GM18951 (cell line): ENCODE data around the gene SPATA13.
"Not testable (repeated sequence)": the region's sequence is repeated elsewhere in the genome, so short reads cannot be mapped to it uniquely, and the experiment has no call there.

Experiments
- POLR2A ChIP-seq: IDR thresholded peaks from 4 replicates; pipeline ENCODE4 v1.6.1; 2011; ENCODE audit warnings: mild to moderate bottlenecking; ENCODE audit not compliant: insufficient read length, insufficient read depth; ENCODE audit errors: extremely low read depth
- in situ Hi-C: fragments of 300-500 bp; cut with MboI; formaldehyde crosslinking; loops from one replicate; pipeline ENCODE4 v1.12.0; 2022; ENCODE audit warnings: low sequenced_read_pairs, mixed read lengths, inconsistent platforms; ENCODE audit not compliant: unreplicated experiment

The SPATA13 gene

GRCh38 chr13:24341439-24341838 lies 180.9 kb downstream of the SPATA13 start:
- no peak for TF ChIP-seq POLR2A
- in situ Hi-C loops: no loop called here

GRCh38 chr13:24348385-24348784 lies 187.9 kb downstream of the SPATA13 start:
- TF ChIP-seq POLR2A: no peak
- in situ Hi-C loops: no loop called here

DNA sequence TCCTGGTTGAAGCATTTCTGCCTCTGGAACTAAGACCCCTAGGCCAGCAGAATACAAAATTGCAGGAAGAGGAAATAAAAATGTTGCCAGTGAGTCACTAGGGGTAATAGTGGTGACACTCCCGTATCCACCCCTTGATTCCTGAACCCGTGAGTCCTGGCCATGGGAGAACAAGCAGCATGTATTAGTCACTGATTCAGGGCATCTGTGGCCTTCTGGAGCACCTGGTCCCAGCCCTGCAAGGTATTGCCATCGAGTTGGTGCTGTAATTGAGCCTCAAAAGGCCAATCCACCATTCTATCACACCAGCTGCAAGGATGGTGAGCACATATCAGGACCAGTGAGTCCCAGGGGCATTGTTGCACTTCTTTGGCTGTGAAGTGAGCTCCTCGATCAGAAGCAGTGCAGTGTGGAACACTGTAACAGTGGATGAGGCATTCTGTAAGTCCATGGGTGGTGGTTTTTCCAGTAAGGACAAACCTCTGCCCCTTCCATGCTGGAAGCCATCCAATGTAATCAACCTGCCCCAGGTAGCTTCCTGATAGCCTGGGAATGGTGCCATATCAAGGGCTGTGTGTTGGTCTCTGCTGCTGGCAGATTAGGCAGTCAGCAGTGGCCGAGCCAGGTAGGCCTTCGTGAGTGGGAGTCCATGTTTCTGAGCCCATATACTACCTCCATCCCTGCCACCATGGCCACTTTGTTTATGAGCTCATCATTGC lies 188.4 kb downstream of the SPATA13 start:
- TF ChIP-seq POLR2A: no peak
- in situ Hi-C loops: no loop called here

DNA sequence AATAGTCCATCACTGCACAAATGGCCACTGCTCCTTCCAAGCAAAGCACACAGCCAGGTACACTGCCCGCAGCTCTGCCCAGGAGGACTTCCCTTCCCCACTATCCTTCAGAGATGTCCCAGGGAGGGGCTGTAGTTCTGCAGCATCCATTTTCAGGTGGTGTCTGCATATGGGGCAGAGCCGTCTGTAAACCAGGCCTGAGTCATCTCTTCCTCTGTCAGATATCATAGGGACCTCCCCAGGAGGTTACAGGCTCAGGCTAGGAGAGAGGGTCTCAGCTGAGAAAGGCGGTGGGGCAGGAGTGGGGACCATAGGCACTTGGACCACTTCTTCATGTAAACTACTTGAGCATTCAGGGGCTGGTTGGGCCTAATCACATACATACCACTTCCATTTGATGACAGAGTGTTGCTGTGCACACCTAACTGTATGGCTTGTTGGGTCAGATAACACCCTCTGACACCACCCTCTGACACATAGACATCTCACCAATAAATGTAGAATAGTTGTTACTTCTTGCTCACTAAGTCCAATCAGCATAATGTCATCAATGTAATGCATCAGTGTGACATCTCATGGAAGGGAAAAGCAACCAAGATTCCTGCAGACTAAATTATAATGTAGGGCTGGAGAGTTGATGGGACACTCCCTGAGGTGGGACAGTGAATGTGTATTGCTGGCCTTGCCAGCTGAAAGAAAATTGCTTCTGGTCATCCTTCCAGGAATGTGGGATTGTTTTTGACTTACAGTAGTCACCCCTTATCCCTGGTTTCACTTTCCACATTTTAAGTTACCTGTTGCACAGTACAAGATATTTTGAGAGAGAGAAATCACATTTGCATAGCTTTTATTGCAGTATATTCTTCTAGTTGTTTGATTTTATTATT lies 189.5 kb downstream of the SPATA13 start:
- in situ Hi-C loops: not testable (repeated sequence)

DNA sequence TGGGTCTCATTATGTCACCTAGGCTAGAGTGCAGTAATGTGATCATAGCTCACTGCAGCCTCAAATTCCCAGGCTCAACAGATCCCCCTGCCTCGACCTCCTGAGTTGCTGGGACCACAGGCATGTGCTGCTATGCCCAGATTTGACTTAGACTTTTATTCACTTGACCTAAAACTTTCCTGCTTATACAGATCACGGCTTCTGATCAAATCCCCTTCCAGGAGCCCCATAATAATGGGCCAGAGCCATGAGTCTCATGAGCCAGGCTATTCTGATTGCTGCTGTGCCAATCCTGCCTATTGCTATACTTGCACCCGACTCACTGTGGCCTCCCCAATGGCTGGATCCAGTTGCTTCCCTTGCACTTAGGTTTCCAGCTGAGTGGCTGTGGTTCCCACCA lies 190.9 kb downstream of the SPATA13 start:
- in situ Hi-C loops: no loop called here
- TF ChIP-seq POLR2A: no peak

GRCh38 chr13:24353736-24354135 lies 193.2 kb downstream of the SPATA13 start:
- in situ Hi-C loops: no loop called here
- TF ChIP-seq POLR2A: no peak

GRCh38 chr13:24355103-24355502 lies 194.6 kb downstream of the SPATA13 start:
- TF ChIP-seq POLR2A: no peak
- in situ Hi-C loops: no loop called here

DNA sequence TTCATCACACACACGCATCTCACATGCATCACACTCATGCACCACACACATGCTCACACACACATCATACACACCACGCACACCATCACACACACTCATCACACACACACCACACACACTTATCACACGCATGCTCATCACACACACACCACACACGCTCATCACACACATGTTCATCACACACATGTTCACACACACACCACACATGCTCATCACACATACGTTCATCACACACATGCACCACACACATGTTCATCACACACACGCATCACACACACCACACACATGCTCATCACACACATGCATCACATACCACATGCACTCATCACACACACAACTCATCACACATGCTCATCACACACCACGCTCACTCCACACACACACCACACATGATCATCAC lies 195.8 kb downstream of the SPATA13 start:
- TF ChIP-seq POLR2A: no peak
- in situ Hi-C loops: no loop called here
